Upper lobe of left lung (tissue), 6 donors: ENCODE results near the gene SLC12A7. TPM values are rescaled to one million over a fixed set of nuclear protein-coding genes. Genes with fewer than 3 reads are reported as not detected.
A peak's percentile ranks its signal among the peaks of the same experiment; 100 is the strongest.

Experiments
- ATAC-seq, 2 donors: fragments of 200-7000 bp; cut with Tn5 transposase; one replicate each; pipeline ENCODE4 v1.9.1; 2022; ENCODE audit warnings: mild to moderate bottlenecking in 2 of 2, moderate library complexity in 2 of 2; ENCODE audit not compliant: low FRiP score in 2 of 2
- DNase-seq, 2 donors: peaks; one replicate each; pipeline ENCODE4 v3.0.0-alpha.2; 2019 to 2020
- H3K27ac ChIP-seq, 4 donors: fragments of 200-600 bp; sonication (generic); one replicate each; pipeline ENCODE4 v1.5.1; 2016 to 2019
- H3K27me3 ChIP-seq, 4 donors: fragments of 200-600 bp; sonication (generic); one replicate each; pipeline ENCODE4 v1.5.1; 2017 to 2019
- H3K36me3 ChIP-seq, 4 donors: fragments of 200-600 bp; sonication (generic); one replicate each; pipeline ENCODE4 v1.5.1; 2016 to 2019
- H3K4me1 ChIP-seq, 4 donors: fragments of 200-600 bp; sonication (generic); one replicate each; pipeline ENCODE4 v1.5.1; 2018 to 2019
- H3K4me3 ChIP-seq, 4 donors: fragments of 200-600 bp; sonication (generic); one replicate each; pipeline ENCODE4 v1.5.1; 2017 to 2019; ENCODE audit warnings: mild to moderate bottlenecking in 2 of 4, moderate library complexity in 1 of 4
- H3K9me3 ChIP-seq, 4 donors: fragments of 200-600 bp; sonication (generic); one replicate each; pipeline ENCODE4 v1.5.1; 2018 to 2019
- EP300 ChIP-seq, 4 donors: sonication (generic); formaldehyde crosslinking; IDR thresholded peaks; one replicate each; pipeline ENCODE4 v1.5.1; 2017; ENCODE audit warnings: antibody characterized with exemption in 4 of 4, control low read depth in 2 of 4
- POLR2A ChIP-seq, 4 donors: fragments of 450-650 bp; IDR thresholded peaks; one replicate each; pipeline ENCODE4 v1.5.1; 2016 to 2017; ENCODE audit warnings: antibody characterized with exemption in 4 of 4, mild to moderate bottlenecking in 2 of 4
- POLR2AphosphoS5 ChIP-seq, 2 donors: sonication (generic); formaldehyde crosslinking; IDR thresholded peaks; one replicate each; pipeline ENCODE4 v1.5.1; 2017; ENCODE audit warnings: antibody characterized with exemption in 2 of 2
- WGBS, 2 donors: methylation state at CpG; one replicate each; pipeline ENCODE4 v1.1.5; 2017 to 2018; 5-methylcytosine and 5-hydroxymethylcytosine counted together
- total RNA-seq, 6 donors: library from RNA; depleted of rRNA in 4 of 6; stranded (reverse); fragments of >200 nt in 4 of 6; gene quantifications; one replicate each; pipeline versions ENCODE4 v1.1.0 to v1.2.1, GENCODE V29; 2016 to 2021
- TF ChIP-seq, protein P1 (sequence below), 6 experiments: fragments of 450-650 bp in 4 of 6; fragments of 200-600 bp in 2 of 6; sonication (generic) in 2 of 6; IDR thresholded peaks; one replicate each; pipeline ENCODE4 v1.5.1; 2016 to 2019; ENCODE audit warnings: antibody characterized with exemption in 6 of 6
- donor health status: DM: no; HTN: no; CAD: no; lungs with moderate emphysema.
- donor health status: DM: no; HTN: yes; CAD: no; lungs with severe emphysema.

SLC12A7 gene
- total RNA-seq, 6 donors from 2014 or later: 31.3 to 138 (median 48.5) TPM

DNA sequence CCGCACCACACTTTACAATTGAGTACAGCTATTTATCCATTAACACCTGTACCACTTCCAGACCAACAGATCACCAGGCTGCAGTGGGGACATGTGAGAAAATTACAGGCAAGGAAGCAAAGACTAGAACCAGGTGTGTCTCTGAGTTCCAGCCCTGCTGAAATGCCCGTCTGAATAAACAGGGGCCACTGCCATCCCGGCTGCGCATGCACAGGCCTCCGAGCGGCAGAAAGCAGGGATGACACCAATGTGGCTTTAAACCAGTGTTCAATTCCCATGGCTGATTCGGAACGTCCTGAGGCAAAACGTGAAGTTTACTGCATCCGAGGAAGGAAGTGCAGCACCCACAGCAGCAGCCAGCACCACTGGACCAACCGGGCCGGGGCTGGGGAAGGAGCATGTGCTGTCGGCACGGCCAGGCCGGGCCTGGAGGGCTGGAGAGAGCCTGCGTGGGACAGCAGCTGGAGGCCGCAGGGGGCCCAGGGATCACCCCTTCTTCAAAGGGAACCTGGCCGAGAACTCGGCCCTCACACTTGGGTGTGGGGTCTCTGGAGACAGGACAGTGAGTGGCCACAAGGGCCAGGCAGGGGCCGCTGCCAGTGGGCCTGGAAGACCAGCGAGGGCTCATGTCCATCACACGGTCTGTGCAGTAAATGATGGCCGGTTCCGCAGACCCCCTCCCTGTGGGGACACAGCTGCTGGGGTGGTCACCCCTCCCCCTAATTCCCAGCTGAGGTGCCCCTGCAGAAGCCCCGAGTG, 33.0 kb upstream of the SLC12A7 start:
- Histone ChIP-seq H3K36me3 (no peaks in the 10 kb centered on the region), H3K27ac (peak overlapping the region in 1 of 4 donors; percentile 31), H3K9me3 (no peaks in the 10 kb centered on the region), H3K4me3 (no peak overlapping the region), H3K27me3 (no peaks in the 10 kb centered on the region), H3K4me1 (peaks cover 20 to 36% (median 28%) of the 10 kb centered on the region in 4 donors)
- no peak for ATAC-seq
- 72 to 74% methylated on average over 15 to 25 of the region's 25 CpGs for WGBS, 2 donors
- TF ChIP-seq POLR2AphosphoS5 (IDR thresholded peaks at IDR 0.05) (no peak), EP300 (IDR thresholded peaks at IDR 0.05) (no peak), POLR2A (IDR thresholded peaks at IDR 0.05) (no peak)
- TF ChIP-seq, protein P1, sequence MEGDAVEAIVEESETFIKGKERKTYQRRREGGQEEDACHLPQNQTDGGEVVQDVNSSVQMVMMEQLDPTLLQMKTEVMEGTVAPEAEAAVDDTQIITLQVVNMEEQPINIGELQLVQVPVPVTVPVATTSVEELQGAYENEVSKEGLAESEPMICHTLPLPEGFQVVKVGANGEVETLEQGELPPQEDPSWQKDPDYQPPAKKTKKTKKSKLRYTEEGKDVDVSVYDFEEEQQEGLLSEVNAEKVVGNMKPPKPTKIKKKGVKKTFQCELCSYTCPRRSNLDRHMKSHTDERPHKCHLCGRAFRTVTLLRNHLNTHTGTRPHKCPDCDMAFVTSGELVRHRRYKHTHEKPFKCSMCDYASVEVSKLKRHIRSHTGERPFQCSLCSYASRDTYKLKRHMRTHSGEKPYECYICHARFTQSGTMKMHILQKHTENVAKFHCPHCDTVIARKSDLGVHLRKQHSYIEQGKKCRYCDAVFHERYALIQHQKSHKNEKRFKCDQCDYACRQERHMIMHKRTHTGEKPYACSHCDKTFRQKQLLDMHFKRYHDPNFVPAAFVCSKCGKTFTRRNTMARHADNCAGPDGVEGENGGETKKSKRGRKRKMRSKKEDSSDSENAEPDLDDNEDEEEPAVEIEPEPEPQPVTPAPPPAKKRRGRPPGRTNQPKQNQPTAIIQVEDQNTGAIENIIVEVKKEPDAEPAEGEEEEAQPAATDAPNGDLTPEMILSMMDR (IDR thresholded peaks at IDR 0.05): no peak
- DNase-seq: peak in 1 of 2 donors; percentile 81

DNA sequence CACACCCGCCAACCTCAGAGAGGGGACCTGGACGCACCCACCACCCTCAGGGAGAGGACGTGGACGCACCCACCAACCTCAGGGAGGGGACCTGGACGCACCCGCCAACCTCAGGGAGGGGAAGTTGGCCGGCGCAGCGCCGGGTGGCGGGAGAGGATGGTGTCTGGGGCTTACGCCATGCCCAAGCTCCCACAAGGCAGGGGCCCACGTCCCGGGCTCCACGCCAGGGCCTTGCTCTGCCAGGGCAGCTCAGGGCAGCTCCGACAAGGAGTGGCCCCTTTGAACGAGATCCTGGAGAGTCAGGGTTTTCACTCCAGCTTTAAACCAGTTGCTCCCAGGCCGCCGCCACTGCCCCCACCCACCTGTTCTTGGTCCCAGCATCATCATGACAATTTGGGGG, 32.2 kb upstream of the SLC12A7 start:
- no peak overlapping the region for H3K4me3 ChIP-seq
- TF ChIP-seq POLR2AphosphoS5 (IDR thresholded peaks at IDR 0.05) (no peak), POLR2A (IDR thresholded peaks at IDR 0.05) (no peak), EP300 (IDR thresholded peaks at IDR 0.05) (no peak)
- TF ChIP-seq, protein P1 (IDR thresholded peaks at IDR 0.05): no peak
- peaks cover 20 to 36% (median 28%) of the 10 kb centered on the region in 4 donors for H3K4me1 ChIP-seq
- no peaks in the 10 kb centered on the region for H3K9me3 ChIP-seq
- no peaks in the 10 kb centered on the region for H3K27me3 ChIP-seq
- WGBS, 2 donors: 80 to 89% methylated on average over 3 to 16 of the region's 19 CpGs
- ATAC-seq: peak in 1 of 2 donors; percentile 23
- H3K27ac ChIP-seq: no peak overlapping the region
- peak in 1 of 2 donors; percentile 85 for DNase-seq
- no peaks in the 10 kb centered on the region for H3K36me3 ChIP-seq

- TF ChIP-seq POLR2AphosphoS5 (IDR thresholded peaks at IDR 0.05) (no peak), POLR2A (IDR thresholded peaks at IDR 0.05) (no peak), EP300 (IDR thresholded peaks at IDR 0.05) (no peak)
- TF ChIP-seq, protein P1 (IDR thresholded peaks at IDR 0.05): no peak
- ATAC-seq: no peak
- Histone ChIP-seq H3K9me3 (no peaks in the 10 kb centered on the region), H3K4me1 (peaks cover 20 to 36% (median 28%) of the 10 kb centered on the region in 4 donors), H3K27me3 (no peaks in the 10 kb centered on the region), H3K27ac (no peak overlapping the region), H3K4me3 (no peak overlapping the region), H3K36me3 (no peaks in the 10 kb centered on the region)
- 80 to 93% methylated on average over 2 to 4 of the region's 7 CpGs for WGBS, 2 donors
- DNase-seq: no peak
Observed at GRCh38 chr5:1143670-1143951, 31.7 kb upstream of the SLC12A7 start.

GRCh38 chr5:1142886-1143669, 31.2 kb upstream of the SLC12A7 start:
- no peak for ATAC-seq
- no peak overlapping the region for H3K27ac ChIP-seq
- H3K27me3 ChIP-seq: no peaks in the 10 kb centered on the region
- 89 to 90% methylated on average over 22 to 34 of the region's 34 CpGs for WGBS, 2 donors
- H3K4me1 ChIP-seq: peaks cover 20 to 36% (median 28%) of the 10 kb centered on the region in 4 donors
- no peaks in the 10 kb centered on the region for H3K9me3 ChIP-seq
- DNase-seq: peak in 1 of 2 donors; percentile 58
- H3K36me3 ChIP-seq: no peaks in the 10 kb centered on the region
- TF ChIP-seq EP300 (IDR thresholded peaks at IDR 0.05) (no peak), POLR2A (IDR thresholded peaks at IDR 0.05) (no peak), POLR2AphosphoS5 (IDR thresholded peaks at IDR 0.05) (no peak)
- TF ChIP-seq, protein P1 (IDR thresholded peaks at IDR 0.05): no peak
- no peak overlapping the region for H3K4me3 ChIP-seq
